ENCODE data around the gene NFS1. TPM values are rescaled to one million over a fixed set of nuclear protein-coding genes. Genes with fewer than 3 reads are reported as not detected.
"Not testable (repeated sequence)": the region's sequence is repeated elsewhere in the genome, so short reads cannot be mapped to it uniquely, and the experiment has no call there.

The NFS1 gene
- polyA plus RNA-seq, 3 donors, result 16.9 to 34.6 (median 17.6) TPM

- WGBS, 3 donors, result 71 to 77% (median 77%) methylated on average over 4 of the region's 4 CpGs
Measured at GRCh38 chr20:35714127-35714526, 15.0 kb upstream of the NFS1 start.

DNA sequence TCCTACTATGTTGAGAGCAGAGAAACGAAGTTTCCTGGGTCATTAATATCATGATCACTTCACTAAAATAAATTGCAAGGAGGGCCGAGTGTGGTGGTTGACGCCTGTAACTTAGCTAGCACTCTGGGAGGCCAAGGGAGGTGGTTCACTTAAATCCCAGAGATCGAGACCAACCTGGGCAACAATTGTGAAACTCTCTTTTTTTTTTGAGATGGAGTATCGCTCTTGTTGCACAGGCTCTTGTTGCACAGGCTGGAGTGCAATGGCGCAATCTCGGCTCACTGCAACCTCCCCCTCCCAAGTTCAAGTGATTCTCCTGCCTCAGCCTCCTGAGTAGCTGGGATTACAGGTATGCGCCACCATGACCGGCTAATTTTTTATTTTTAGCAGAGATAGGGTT, 14.0 kb upstream of the NFS1 start:
- WGBS, 3 donors, result 78 to 85% (median 81%) methylated on average over 9 of the region's 9 CpGs
- not testable (repeated sequence) for H3K27ac ChIP-seq (ENCODE audit: low read depth, low read length)

More at GRCh38 chr20:35714127-35714526, 15.0 kb upstream of the NFS1 start:
- no peak overlapping the region for H3K27ac ChIP-seq (ENCODE audit: low read depth, low read length)

- WGBS, 3 donors, result 69 to 85% (median 79%) methylated on average over 6 of the region's 6 CpGs
- H3K27ac ChIP-seq (ENCODE audit: low read depth, low read length), result no peak overlapping the region
Measured at GRCh38 chr20:35711588-35712209, 12.5 kb upstream of the NFS1 start.

GRCh38 chr20:35710884-35711587, 11.9 kb upstream of the NFS1 start:
- no peak overlapping the region for H3K27ac ChIP-seq (ENCODE audit: low read depth, low read length)
- WGBS, 3 donors, result 55 to 77% (median 70%) methylated on average over 6 of the region's 6 CpGs

DNA sequence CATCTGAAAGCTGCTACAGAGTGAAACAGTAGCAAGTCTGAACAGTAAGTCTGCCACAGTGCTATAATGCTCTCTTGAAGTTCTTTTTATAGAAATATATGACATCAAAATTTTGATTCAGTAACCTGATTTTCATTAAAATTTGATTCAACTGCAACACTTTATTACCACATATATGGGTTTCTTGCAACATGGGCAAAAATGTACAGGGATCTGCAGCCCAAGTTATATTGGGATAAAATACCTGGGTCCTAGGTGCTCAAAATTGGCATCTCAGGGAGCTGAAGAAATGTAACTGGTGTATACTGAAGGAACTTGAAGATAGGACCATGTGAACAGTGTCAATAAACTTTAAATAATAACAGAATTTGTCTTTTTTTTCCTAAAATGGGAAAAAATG, 10.9 kb upstream of the NFS1 start:
- H3K27ac ChIP-seq (ENCODE audit: low read depth, low read length), result no peak overlapping the region

DNA sequence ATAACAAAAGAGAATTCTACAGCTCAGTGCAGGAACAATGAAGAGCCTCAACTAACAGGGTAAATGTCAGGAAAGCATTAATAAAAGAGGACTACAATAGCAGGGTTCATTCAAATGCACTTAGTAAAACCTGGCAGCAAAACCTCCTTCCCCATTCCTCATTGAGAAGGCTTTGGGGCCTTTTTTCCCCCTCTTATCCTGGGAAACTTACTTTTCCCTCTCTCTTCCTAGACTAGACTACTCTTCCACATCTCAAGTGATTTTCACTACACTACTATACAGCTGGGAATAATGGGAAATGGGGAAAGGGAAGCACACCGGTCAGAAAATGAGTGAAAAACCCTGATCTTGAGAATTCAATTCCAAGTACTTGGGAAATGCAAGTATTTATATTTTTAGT, 10.1 kb upstream of the NFS1 start:
- H3K27ac ChIP-seq (ENCODE audit: low read depth, low read length), result no peak overlapping the region
- 80 to 89% (median 86%) methylated on average over 1 of the region's 1 CpG for WGBS, 3 donors

DNA sequence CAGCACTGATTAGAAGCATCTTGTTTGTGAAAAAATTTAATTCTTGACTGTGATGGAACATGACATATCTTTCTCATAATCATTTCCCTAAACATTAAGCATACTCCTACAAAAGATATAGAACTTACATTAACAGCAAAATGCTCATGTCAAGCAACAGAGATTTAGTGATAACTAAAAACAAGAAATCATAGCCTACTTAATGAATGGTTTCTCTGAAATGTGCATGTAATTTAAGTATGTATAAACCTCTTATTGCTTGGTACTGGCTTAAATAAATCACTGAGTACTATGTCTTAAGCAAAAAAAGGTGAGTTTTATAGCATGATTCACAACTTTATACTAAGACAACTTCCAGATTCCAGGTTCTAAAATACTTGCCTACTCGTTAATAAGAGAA, 9.3 kb upstream of the NFS1 start:
- WGBS, 3 donors, result 30 to 57% (median 46%) methylated on average over 1 of the region's 1 CpG
- H3K27ac ChIP-seq (ENCODE audit: low read depth, low read length), result no peak overlapping the region

- WGBS, 3 donors, result 90 to 93% (median 92%) methylated on average over 17 of the region's 17 CpGs
- not testable (repeated sequence) for H3K27ac ChIP-seq (ENCODE audit: low read depth, low read length)
Measured at GRCh38 chr20:35706591-35707529, 7.7 kb upstream of the NFS1 start.

DNA sequence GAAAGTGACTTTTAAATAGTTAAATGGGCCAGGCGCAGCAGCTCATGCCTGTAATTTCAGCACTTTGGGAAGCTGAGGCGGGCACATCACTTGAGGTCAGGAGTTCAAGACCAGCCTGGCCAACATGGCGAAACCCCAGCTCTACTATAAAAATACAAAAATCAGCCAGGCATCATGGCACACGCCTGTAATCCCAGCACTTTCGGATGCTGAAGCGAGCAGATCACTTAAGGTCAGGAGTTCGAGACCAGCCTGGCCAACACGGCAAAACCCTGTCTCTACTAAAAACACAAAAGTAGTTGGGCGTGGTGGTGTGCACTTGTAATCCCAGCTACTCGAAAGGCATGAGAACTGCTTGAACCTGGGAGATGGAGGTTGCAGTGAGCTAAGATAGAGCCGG, 6.7 kb upstream of the NFS1 start:
- 86 to 90% (median 88%) methylated on average over 11 of the region's 11 CpGs for WGBS, 3 donors
- H3K27ac ChIP-seq (ENCODE audit: low read depth, low read length), result not testable (repeated sequence)

DNA sequence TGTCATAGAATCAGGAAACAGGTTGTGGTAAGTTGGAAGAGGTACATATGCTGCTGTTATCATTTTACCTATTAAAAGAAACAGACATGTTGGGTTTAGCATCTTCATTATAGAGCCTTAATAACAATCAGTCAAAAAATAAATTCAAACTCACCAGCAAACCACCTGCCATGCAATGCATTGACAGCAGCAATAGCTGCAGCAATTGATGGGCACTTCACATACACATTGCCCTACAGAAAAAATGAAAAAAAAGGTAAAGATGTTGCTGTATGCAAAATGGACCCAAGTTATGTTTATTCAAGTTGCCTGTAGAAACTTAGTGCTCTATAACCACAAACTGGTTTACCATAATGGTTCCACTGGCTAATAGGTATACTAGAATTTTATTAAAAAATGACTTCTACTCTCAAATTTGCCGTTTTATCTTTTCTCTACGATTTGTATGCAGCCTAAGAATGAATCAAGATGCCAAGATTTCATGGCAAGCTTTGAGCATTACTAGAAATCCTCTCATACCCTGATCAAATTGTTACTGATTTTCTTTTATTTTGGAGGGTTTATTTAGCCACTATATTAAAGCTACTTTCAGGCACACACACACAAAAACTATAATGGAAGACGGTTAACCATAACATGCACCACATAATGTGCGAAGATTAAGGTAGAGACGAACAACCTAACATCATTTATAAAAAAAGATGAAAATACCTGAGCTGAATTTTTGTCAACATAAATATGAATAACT, 5.5 kb upstream of the NFS1 start:
- no peak overlapping the region for H3K27ac ChIP-seq (ENCODE audit: low read depth, low read length)
- WGBS, 3 donors, result 83 to 91% (median 87%) methylated on average over 5 of the region's 5 CpGs

DNA sequence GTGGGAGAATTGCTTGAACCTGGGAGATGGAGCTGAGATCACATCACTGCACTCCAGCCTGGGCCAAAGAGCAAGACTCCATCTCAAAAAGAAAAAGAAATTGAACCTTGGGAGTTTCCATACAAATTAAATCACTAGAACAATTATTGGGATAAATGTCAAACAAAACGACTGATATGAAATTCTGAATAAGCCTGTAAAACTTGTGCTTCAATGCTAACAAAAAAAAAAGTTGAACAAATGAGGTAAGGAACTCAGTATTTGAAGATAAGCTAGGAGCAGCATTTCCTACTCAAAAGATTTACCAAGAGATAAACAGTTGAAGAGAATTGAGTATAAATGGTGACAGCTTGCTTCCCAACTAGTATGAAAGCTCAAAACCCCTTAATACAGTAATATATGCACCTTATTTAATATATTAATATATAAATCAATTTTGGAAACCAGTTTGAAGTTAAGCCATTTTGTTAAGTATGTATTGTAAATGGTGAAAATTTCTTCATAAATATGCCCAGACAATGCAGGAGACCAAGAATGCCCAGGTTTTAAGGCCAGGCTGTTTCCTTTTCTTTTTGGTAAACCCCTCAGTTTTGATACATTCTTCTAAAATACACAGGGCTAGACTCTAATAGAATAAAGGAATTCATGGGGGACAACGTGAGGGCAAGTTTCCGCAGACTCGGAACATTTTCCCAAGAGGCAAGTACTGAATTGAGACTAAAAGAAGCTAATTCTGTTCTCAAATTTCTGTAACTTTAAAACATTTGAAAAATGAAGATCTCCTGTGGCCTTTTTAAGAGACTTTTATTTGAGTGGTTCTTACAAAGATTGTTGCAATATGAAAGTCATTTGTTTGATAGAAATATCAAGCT, 3.9 kb upstream of the NFS1 start:
- no peak overlapping the region for H3K27ac ChIP-seq (ENCODE audit: low read depth, low read length)
- 56 to 67% (median 57%) methylated on average over 4 of the region's 4 CpGs for WGBS, 3 donors

DNA sequence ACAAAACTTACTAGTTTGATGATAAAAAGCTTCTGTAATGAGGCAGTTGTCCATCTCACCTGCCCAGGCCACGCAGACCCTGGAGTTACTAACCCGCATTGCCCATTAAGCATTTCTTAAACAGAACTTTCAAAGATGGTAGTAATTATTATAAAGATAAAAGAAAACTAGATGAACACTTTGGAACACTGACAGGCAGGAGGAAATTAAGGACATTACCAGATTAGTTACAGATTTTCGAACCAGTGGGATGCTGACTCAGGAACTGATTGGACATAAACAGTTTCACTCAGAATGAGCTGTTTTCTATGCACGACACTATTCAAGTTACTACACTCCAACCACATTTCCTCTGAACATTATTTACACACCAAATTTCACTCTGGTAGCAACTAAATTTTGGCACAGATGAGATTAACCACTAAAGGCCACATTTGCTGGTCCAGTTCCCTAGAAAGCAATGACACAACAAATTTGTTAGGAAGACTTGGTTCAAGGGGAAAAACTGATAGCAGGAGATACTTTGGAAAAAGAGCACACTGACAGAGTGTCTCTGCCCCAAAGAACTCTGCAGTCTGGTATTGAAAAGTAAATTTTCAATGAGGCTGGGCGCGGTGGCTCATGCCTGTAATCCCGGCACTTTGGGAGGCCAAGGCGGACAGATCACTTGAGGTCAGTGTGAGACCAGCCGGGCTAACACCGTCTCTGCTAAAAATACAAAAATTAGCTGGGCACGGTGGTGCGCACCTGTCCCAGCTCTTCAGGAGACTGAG, 3.1 kb upstream of the NFS1 start:
- 79 to 84% (median 83%) methylated on average over 12 of the region's 12 CpGs for WGBS, 3 donors
- H3K27ac ChIP-seq (ENCODE audit: low read depth, low read length), result no peak overlapping the region

- WGBS, 3 donors, result 92 to 95% (median 93%) methylated on average over 7 of the region's 7 CpGs
- no peak overlapping the region for H3K27ac ChIP-seq (ENCODE audit: low read depth, low read length)
Measured at GRCh38 chr20:35700625-35701148, 1.5 kb upstream of the NFS1 start.

DNA sequence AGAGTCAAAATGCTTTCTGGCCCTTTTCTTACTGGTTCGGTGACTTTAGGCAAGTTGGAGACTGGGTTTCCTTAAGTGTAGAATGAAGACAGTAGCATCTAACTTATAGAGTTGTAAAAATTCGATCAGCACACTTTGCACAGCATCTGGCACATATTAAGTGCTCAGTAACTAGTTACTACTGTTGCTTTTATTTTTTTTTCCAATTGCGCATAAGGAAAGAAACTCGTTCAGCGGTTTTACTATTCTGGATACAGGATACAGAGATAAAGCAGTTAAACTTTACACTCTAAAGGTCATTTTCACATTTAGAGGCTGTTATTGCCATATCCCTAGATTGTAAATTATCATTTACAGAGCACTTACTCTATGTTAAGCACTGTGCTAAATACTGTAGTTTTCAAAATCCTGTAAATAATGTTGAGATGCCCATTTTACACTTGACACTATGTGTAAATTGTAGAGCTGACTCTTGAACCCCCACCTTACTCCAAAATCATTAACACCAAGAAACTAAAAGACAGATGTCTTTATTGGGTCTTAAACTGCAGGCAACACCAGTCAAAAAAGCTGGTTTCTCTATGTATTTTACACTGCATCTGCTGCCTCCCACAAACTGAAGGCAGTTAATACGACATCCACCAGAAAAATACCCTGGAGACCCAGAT, 939 bp upstream of the NFS1 start:
- peak overlapping the region; percentile 83 for H3K27ac ChIP-seq (ENCODE audit: low read depth, low read length)
- WGBS, 3 donors, result 18 to 24% (median 22%) methylated on average over 6 of the region's 6 CpGs

DNA sequence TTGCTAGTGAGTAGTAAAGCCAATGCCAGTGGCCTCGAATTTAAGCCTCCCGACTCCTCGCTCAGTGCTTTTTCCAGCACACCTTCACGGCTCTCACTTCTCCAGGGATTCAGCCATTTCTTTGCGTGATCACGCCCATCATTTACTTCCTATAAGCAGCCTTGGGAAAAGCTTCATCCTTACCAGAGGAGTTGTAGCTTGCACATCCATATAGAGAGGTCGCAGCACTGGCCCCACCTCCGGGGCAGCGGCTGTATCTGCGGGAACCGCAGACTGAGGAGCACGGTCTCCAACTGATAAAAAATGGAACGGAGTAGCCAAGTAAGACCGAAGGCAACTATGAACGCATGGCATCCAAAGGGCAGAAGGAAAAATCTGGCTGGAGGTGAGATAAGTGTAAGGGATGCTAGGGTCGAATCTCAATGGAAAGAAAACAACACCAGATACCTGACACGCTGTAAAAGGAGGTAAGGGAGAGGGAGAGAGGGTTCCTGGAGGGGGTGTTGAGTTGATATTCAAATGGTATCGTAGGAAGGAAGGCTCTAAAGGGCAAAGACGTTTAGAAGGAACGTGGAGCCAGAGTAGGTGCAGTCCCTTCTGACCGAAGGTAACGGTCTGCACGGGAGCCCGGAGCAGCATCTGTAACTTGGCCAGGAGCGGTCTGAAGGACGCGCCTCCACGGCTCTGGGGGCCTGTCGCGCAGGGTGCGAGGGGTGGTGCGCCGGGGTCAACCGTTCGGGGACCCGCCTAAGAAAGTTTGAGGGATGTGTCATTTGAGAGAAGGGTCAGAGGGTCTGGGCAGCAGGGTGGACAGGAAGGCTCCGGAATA, 640 bp downstream of the NFS1 start:
- H3K27ac ChIP-seq (ENCODE audit: low read depth, low read length), result no peak overlapping the region
- 3 to 7% (median 6%) methylated on average over 37 of the region's 37 CpGs for WGBS, 3 donors

All from adipose tissue (tissue), 3 donors.